ENCODE results near the gene PLD5.

- TF ChIP-seq CTCF (IDR thresholded peaks at IDR 0.05; ENCODE audit: low read length), result no peak
- no peak for TF ChIP-seq EZH2 (optimal IDR thresholded peaks at IDR 0.05; ENCODE audit: low read depth, low read length)
- no peak for TF ChIP-seq EZH2phosphoT487 (IDR thresholded peaks at IDR 0.05; ENCODE audit: low read length)
Observed at GRCh38 chr1:242056988-242057744, 467.3 kb downstream of the PLD5 start.

Data from MM.1S (cell line).